ENCODE measurements around the gene SKIC2.
"Not testable (repeated sequence)": the region's sequence is repeated elsewhere in the genome, so short reads cannot be mapped to it uniquely, and the experiment has no call there.

DNA sequence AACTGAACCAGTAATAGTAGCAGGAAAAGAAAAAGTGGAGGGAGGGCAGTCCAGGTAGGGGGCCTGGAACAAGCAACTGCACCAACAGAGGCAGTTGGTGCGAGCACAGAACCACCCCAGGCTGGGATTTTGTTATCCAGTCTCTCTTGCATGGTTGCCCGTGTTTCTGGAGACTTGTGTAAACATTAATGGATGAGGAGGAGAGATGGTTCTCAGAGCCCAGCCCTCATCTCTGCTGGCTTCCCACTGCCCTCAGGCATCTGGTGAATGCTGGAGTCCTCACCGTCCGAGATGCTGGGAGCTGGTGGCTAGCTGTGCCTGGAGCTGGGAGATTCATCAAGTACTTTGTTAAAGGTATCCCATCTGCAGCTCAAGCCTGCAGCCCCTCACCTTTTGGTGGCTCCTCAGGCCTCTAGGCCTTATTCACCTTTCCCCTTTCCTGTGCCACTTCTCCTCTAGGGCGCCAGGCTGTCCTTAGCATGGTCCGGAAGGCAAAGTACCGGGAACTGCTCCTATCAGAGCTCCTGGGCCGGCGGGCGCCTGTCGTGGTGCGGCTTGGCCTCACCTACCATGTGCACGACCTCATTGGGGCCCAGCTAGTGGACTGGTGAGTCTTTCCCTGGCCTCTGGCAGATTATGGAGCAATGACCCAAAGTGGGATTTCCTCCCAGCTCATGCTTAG is 21.4 kb downstream of the SKIC2 start:
- not testable (repeated sequence) for TF ChIP-seq ZFP3 (tag by site-specific recombination; IDR thresholded peaks at IDR 0.05; ENCODE audit: low read depth); ZNF184 (tag by site-specific recombination; IDR thresholded peaks at IDR 0.05); ZSCAN23 (tag by site-specific recombination; IDR thresholded peaks at IDR 0.05); TCF7L2 (IDR thresholded peaks at IDR 0.05; ENCODE audit: borderline replicate concordance, low read depth, low read length); ZNF335 (tag by site-specific recombination; conservative IDR thresholded peaks at IDR 0.05); CTCF (tag by site-specific recombination; IDR thresholded peaks at IDR 0.05); ZSCAN16 (tag by site-specific recombination; IDR thresholded peaks at IDR 0.05); ZNF175 (tag by site-specific recombination; IDR thresholded peaks at IDR 0.05); ZBTB8A (tag by site-specific recombination; IDR thresholded peaks at IDR 0.05); ZNF776 (tag by site-specific recombination; IDR thresholded peaks at IDR 0.05; ENCODE audit: borderline replicate concordance); ZNF274 (IDR thresholded peaks at IDR 0.05; ENCODE audit: low read length); ZNF274 (tag by site-specific recombination; IDR thresholded peaks at IDR 0.05; ENCODE audit: borderline replicate concordance); ZNF785 (tag by site-specific recombination; IDR thresholded peaks at IDR 0.05)
- TF ChIP-seq, protein P1, sequence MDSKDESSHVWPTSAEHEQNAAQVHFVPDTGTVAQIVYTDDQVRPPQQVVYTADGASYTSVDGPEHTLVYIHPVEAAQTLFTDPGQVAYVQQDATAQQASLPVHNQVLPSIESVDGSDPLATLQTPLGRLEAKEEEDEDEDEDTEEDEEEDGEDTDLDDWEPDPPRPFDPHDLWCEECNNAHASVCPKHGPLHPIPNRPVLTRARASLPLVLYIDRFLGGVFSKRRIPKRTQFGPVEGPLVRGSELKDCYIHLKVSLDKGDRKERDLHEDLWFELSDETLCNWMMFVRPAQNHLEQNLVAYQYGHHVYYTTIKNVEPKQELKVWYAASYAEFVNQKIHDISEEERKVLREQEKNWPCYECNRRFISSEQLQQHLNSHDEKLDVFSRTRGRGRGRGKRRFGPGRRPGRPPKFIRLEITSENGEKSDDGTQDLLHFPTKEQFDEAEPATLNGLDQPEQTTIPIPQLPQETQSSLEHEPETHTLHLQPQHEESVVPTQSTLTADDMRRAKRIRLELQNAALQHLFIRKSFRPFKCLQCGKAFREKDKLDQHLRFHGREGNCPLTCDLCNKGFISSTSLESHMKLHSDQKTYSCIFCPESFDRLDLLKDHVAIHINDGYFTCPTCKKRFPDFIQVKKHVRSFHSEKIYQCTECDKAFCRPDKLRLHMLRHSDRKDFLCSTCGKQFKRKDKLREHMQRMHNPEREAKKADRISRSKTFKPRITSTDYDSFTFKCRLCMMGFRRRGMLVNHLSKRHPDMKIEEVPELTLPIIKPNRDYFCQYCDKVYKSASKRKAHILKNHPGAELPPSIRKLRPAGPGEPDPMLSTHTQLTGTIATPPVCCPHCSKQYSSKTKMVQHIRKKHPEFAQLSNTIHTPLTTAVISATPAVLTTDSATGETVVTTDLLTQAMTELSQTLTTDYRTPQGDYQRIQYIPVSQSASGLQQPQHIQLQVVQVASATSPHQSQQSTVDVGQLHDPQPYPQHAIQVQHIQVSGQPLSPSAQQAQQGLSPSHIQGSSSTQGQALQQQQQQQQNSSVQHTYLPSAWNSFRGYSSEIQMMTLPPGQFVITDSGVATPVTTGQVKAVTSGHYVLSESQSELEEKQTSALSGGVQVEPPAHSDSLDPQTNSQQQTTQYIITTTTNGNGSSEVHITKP (tag by site-specific recombination; IDR thresholded peaks at IDR 0.05): not testable (repeated sequence)

Measured in HEK293 (cell line).